ENCODE data around the gene LMO3. TPM values are rescaled to one million over a fixed set of nuclear protein-coding genes. Genes with fewer than 3 reads are reported as not detected.

The LMO3 gene
- total RNA-seq, 1 experiment from 2014 or later = not detected

GRCh38 chr12:16606201-16606849 is 363 bp upstream of the LMO3 start:
- peaks cover 13% of the 10 kb centered on the region for H3K4me1 Mint-ChIP-seq (ENCODE audit: insufficient read depth, unreplicated experiment)
- H3K9me3 Mint-ChIP-seq (ENCODE audit: unreplicated experiment) = no peaks in the 10 kb centered on the region
- ChIA-PET CTCF (interaction anchor here (0.6 to 0.7 kb wide), 2 partner anchors 153 to 440 kb away, joined by 3 read pairs; no protein-coding TSS in a partner anchor), POLR2A (no interaction called here)
- peak overlapping the region; percentile 71 for H3K4me3 Mint-ChIP-seq (ENCODE audit: unreplicated experiment)
- TF ChIP-seq CTCF (IDR thresholded peaks at IDR 0.05; ENCODE audit: unreplicated experiment) = no peak
- DNase-seq (ENCODE audit: unreplicated experiment) = peak; percentile 35
- intact Hi-C loops (cut with micrococcal nuclease) = loop anchor here (5.0 kb wide), 1 partner anchor 259 kb away; the partner anchor contains the start of gene MGST1
- H3K27ac Mint-ChIP-seq (ENCODE audit: low read depth, unreplicated experiment) = no peak overlapping the region
- BruUV-seq (replicated peaks) = no TSS peak
- no peaks in the 10 kb centered on the region for H3K27me3 Mint-ChIP-seq (ENCODE audit: insufficient read depth, unreplicated experiment)
- no peaks in the 10 kb centered on the region for H3K36me3 Mint-ChIP-seq (ENCODE audit: insufficient read depth, unreplicated experiment)

GRCh38 chr12:16605642-16606116 is 283 bp downstream of the LMO3 start:
- Mint-ChIP-seq H3K27me3 (ENCODE audit: insufficient read depth, unreplicated experiment) (no peaks in the 10 kb centered on the region), H3K4me3 (ENCODE audit: unreplicated experiment) (peak overlapping the region; percentile 71), H3K9me3 (ENCODE audit: unreplicated experiment) (no peaks in the 10 kb centered on the region), H3K27ac (ENCODE audit: low read depth, unreplicated experiment) (no peak overlapping the region), H3K4me1 (ENCODE audit: insufficient read depth, unreplicated experiment) (peaks cover 7% of the 10 kb centered on the region), H3K36me3 (ENCODE audit: insufficient read depth, unreplicated experiment) (no peaks in the 10 kb centered on the region)
- no TSS peak for BruUV-seq (replicated peaks)
- peak; percentile 26 for DNase-seq (ENCODE audit: unreplicated experiment)
- POLR2A ChIA-PET = no interaction called here
- CTCF ChIA-PET = interaction anchor here (0.7 kb wide), 1 partner anchor 152 kb away, joined by 3 read pairs; no protein-coding TSS in a partner anchor
- intact Hi-C loops (cut with micrococcal nuclease) = loop anchor here (5.0 kb wide), 1 partner anchor 258 kb away; the partner anchor contains the start of gene MGST1
- TF ChIP-seq CTCF (IDR thresholded peaks at IDR 0.05; ENCODE audit: unreplicated experiment) = no peak

GRCh38 chr12:16604596-16605252 is 1.2 kb downstream of the LMO3 start:
- intact Hi-C loops (cut with micrococcal nuclease) = loop anchor here (5.0 kb wide), 1 partner anchor 257 kb away; the partner anchor contains the start of gene MGST1
- DNase-seq (ENCODE audit: unreplicated experiment) = no peak
- Mint-ChIP-seq H3K4me3 (ENCODE audit: unreplicated experiment) (no peak overlapping the region), H3K9me3 (ENCODE audit: unreplicated experiment) (no peaks in the 10 kb centered on the region), H3K36me3 (ENCODE audit: insufficient read depth, unreplicated experiment) (no peaks in the 10 kb centered on the region), H3K4me1 (ENCODE audit: insufficient read depth, unreplicated experiment) (peaks cover 6% of the 10 kb centered on the region), H3K27ac (ENCODE audit: low read depth, unreplicated experiment) (no peak overlapping the region), H3K27me3 (ENCODE audit: insufficient read depth, unreplicated experiment) (no peaks in the 10 kb centered on the region)
- no peak for TF ChIP-seq CTCF (IDR thresholded peaks at IDR 0.05; ENCODE audit: unreplicated experiment)
- no TSS peak for BruUV-seq (replicated peaks)
- CTCF ChIA-PET = interaction anchor here (0.7 to 2.8 kb wide), 2 partner anchors 28 to 219 kb away, joined by 3 to 6 read pairs; no protein-coding TSS in a partner anchor
- POLR2A ChIA-PET = interaction anchor here (0.6 to 2.3 kb wide), 2 partner anchors 19 to 127 kb away, joined by 3 to 6 read pairs; no protein-coding TSS in a partner anchor
